ENCODE measurements around the gene TCEANC.
A peak's percentile ranks its signal among the peaks of the same experiment; 100 is the strongest.

The TCEANC gene

GRCh38 chrX:13651150-13651549, 1.8 kb upstream of the TCEANC start:
- Mint-ChIP-seq H3K4me1 (peaks cover 33% of the 10 kb centered on the region), H3K27me3 (ENCODE audit: low read depth) (no peaks in the 10 kb centered on the region), H3K4me3 (peak overlapping the region in 1 of 3 experiments; percentile 16), H3K9me3 (no peaks in the 10 kb centered on the region), H3K27ac (peak overlapping the region in 2 of 3 experiments; percentile 60 to 90), H3K36me3 (ENCODE audit: low read depth) (no peaks in the 10 kb centered on the region)
- TF ChIP-seq CTCF (IDR thresholded peaks at IDR 0.05; ENCODE audit: unreplicated experiment in 3 of 3) = no peak

- H3K9me3 Mint-ChIP-seq = no peaks in the 10 kb centered on the region
- no peaks in the 10 kb centered on the region for H3K36me3 Mint-ChIP-seq (ENCODE audit: low read depth)
- peak overlapping the region; percentile 88 to 94 (median 92) for H3K4me3 Mint-ChIP-seq
- TF ChIP-seq CTCF (IDR thresholded peaks at IDR 0.05; ENCODE audit: unreplicated experiment in 3 of 3) = no peak
- peaks cover 25% of the 10 kb centered on the region for H3K4me1 Mint-ChIP-seq
- no peaks in the 10 kb centered on the region for H3K27me3 Mint-ChIP-seq (ENCODE audit: low read depth)
- H3K27ac Mint-ChIP-seq = peak overlapping the region; percentile 95 to 98 (median 98)
Observed at GRCh38 chrX:13652287-13652793, 601 bp upstream of the TCEANC start.

- Mint-ChIP-seq H3K9me3 (no peaks in the 10 kb centered on the region), H3K4me3 (peak overlapping the region in 2 of 3 experiments; percentile 56 to 94), H3K27ac (peak overlapping the region in 2 of 3 experiments; percentile 45 to 95), H3K36me3 (ENCODE audit: low read depth) (no peaks in the 10 kb centered on the region), H3K4me1 (peaks cover 14% of the 10 kb centered on the region), H3K27me3 (ENCODE audit: low read depth) (no peaks in the 10 kb centered on the region)
- no peak for TF ChIP-seq CTCF (IDR thresholded peaks at IDR 0.05; ENCODE audit: unreplicated experiment in 3 of 3)
Observed at GRCh38 chrX:13654116-13654515, 1.2 kb downstream of the TCEANC start.

- Mint-ChIP-seq H3K36me3 (ENCODE audit: low read depth) (peaks cover 5% of the 10 kb centered on the region), H3K4me1 (peaks cover 7% of the 10 kb centered on the region), H3K27me3 (ENCODE audit: low read depth) (no peaks in the 10 kb centered on the region), H3K27ac (no peak overlapping the region), H3K9me3 (no peaks in the 10 kb centered on the region), H3K4me3 (no peak overlapping the region)
- TF ChIP-seq CTCF (IDR thresholded peaks at IDR 0.05; ENCODE audit: unreplicated experiment in 3 of 3) = no peak
Observed at GRCh38 chrX:13655674-13656073, 2.7 kb downstream of the TCEANC start.

GRCh38 chrX:13658602-13659001, 5.7 kb downstream of the TCEANC start:
- Mint-ChIP-seq H3K27ac (peak overlapping the region; percentile 34 to 82 (median 67)), H3K4me1 (peaks cover 9% of the 10 kb centered on the region), H3K36me3 (ENCODE audit: low read depth) (peaks cover 21% of the 10 kb centered on the region), H3K9me3 (peaks cover 3% of the 10 kb centered on the region), H3K27me3 (ENCODE audit: low read depth) (no peaks in the 10 kb centered on the region), H3K4me3 (no peak overlapping the region)
- TF ChIP-seq CTCF (IDR thresholded peaks at IDR 0.05; ENCODE audit: unreplicated experiment in 3 of 3) = peak; percentile 58 to 67 (median 61)

GRCh38 chrX:13659063-13659462, 6.1 kb downstream of the TCEANC start:
- Mint-ChIP-seq H3K4me1 (peaks cover 9% of the 10 kb centered on the region), H3K27me3 (ENCODE audit: low read depth) (no peaks in the 10 kb centered on the region), H3K36me3 (ENCODE audit: low read depth) (peaks cover 26% of the 10 kb centered on the region), H3K9me3 (peaks cover 3% of the 10 kb centered on the region), H3K4me3 (no peak overlapping the region), H3K27ac (peak overlapping the region; percentile 34 to 82 (median 67))
- TF ChIP-seq CTCF (IDR thresholded peaks at IDR 0.05; ENCODE audit: unreplicated experiment in 3 of 3) = no peak

Data from nephron (organoid).